EL (cell line): ENCODE data around the gene AGTRAP.

ENCODE experiments used
- DNase-seq: peaks from one replicate; pipeline ENCODE4 v3.0.0-alpha.2; 2016

The AGTRAP gene

GRCh38 chr1:11786168-11786567 lies 50.2 kb downstream of the AGTRAP start:
- DNase-seq, result no peak

GRCh38 chr1:11787251-11787803 lies 51.4 kb downstream of the AGTRAP start:
- peak; percentile 58 for DNase-seq

- no peak for DNase-seq
Observed at GRCh38 chr1:11787804-11788436, 52.0 kb downstream of the AGTRAP start.

- DNase-seq, result no peak
Observed at GRCh38 chr1:11788549-11789053, 52.7 kb downstream of the AGTRAP start.

- no peak for DNase-seq
Observed at GRCh38 chr1:11789126-11790067, 53.5 kb downstream of the AGTRAP start.

- no peak for DNase-seq
Observed at GRCh38 chr1:11790101-11790879, 54.4 kb downstream of the AGTRAP start.

GRCh38 chr1:11790880-11791715 lies 55.2 kb downstream of the AGTRAP start:
- peak; percentile 86 for DNase-seq

GRCh38 chr1:11792106-11792505 lies 56.2 kb downstream of the AGTRAP start:
- no peak for DNase-seq

- DNase-seq, result no peak
Observed at GRCh38 chr1:11793819-11794218, 57.9 kb downstream of the AGTRAP start.

- DNase-seq, result no peak
Observed at GRCh38 chr1:11794446-11795237, 58.7 kb downstream of the AGTRAP start.

GRCh38 chr1:11795238-11795890 lies 59.4 kb downstream of the AGTRAP start:
- DNase-seq, result no peak

GRCh38 chr1:11796036-11796828 lies 60.3 kb downstream of the AGTRAP start:
- peak; percentile 29 for DNase-seq

- no peak for DNase-seq
Observed at GRCh38 chr1:11797525-11798216, 61.7 kb downstream of the AGTRAP start.

GRCh38 chr1:11799099-11799498 lies 63.2 kb downstream of the AGTRAP start:
- DNase-seq, result no peak

- DNase-seq, result no peak
Observed at GRCh38 chr1:11799896-11800295, 64.0 kb downstream of the AGTRAP start.

- no peak for DNase-seq
Observed at GRCh38 chr1:11800391-11800755, 64.4 kb downstream of the AGTRAP start.
